HepG2 (cell line): ENCODE measurements around the gene TNFRSF18. TPM values are rescaled to one million over a fixed set of nuclear protein-coding genes. Genes with fewer than 3 reads are reported as not detected.

Source experiments
- AGO2 ChIP-seq: fragments of 200-400 bp; formaldehyde crosslinking; optimal IDR thresholded peaks from 2 replicates; pipeline ENCODE3; 2017; ENCODE audit warnings: mild to moderate bottlenecking, low read depth, low read length, moderate library complexity
- GMEB2 ChIP-seq: IDR thresholded peaks from 2 replicates; pipeline ENCODE4 v1.6.1; 2016; ENCODE audit warnings: missing biosample characterization, missing genetic modification reagents, low read depth
- GPBP1L1 ChIP-seq: sonication (generic); formaldehyde crosslinking; IDR thresholded peaks from 2 replicates; pipeline ENCODE4 v1.5.0; 2020; ENCODE audit warnings: mild to moderate bottlenecking, missing genetic modification reagents
- GTF2F1 ChIP-seq: fragments of 150-350 bp; IDR thresholded peaks from 2 replicates; pipeline ENCODE4 v1.6.1; 2014; ENCODE audit warnings: low read length
- HNF1A ChIP-seq, 2 experiments: sonication (generic) in 1 of 2; formaldehyde crosslinking in 1 of 2; IDR thresholded peaks; 2 replicates each; pipeline versions ENCODE4 v1.4.0 to v1.6.1; 2016 to 2020; ENCODE audit warnings: borderline replicate concordance in 1 of 2, low read depth in 1 of 2, mild to moderate bottlenecking in 1 of 2, missing genetic modification reagents in 1 of 2
- MIER3 ChIP-seq: IDR thresholded peaks from 2 replicates; pipeline ENCODE4 v1.6.1; 2016; ENCODE audit warnings: missing compliant biosample characterization, borderline replicate concordance
- NRL ChIP-seq: sonication (generic); formaldehyde crosslinking; IDR thresholded peaks from 2 replicates; pipeline ENCODE4 v1.5.0; 2020; ENCODE audit warnings: missing genetic modification reagents, mild to moderate bottlenecking, moderate library complexity, borderline replicate concordance
- ZBTB33 ChIP-seq: sonication (generic); formaldehyde crosslinking; IDR thresholded peaks from 2 replicates; pipeline ENCODE4 v1.4.0; 2020; ENCODE audit warnings: missing genetic modification reagents
- ZBTB7A ChIP-seq: sonication (generic); formaldehyde crosslinking; IDR thresholded peaks from 2 replicates; pipeline ENCODE4 v1.8.0; 2022; ENCODE audit warnings: mild to moderate bottlenecking, missing genetic modification reagents
- ZNF331 ChIP-seq: sonication (generic); formaldehyde crosslinking; IDR thresholded peaks from 2 replicates; pipeline ENCODE4 v1.4.0; 2020; ENCODE audit warnings: missing genetic modification reagents
- ZNF362 ChIP-seq: sonication (generic); formaldehyde crosslinking; IDR thresholded peaks from 2 replicates; pipeline ENCODE4 v1.4.0; 2020; ENCODE audit warnings: missing genetic modification reagents, mild to moderate bottlenecking, borderline replicate concordance
- ZNF724P ChIP-seq: sonication (generic); formaldehyde crosslinking; IDR thresholded peaks from 2 replicates; pipeline ENCODE4 v1.8.0; 2022; ENCODE audit warnings: missing genetic modification reagents, borderline replicate concordance
- polyA plus RNA-seq, 8 experiments: library from polyadenylated mRNA; depleted of rRNA in 3 of 8; stranded (reverse) in 7 of 8; unstranded in 1 of 8; fragments of >200 nt; fragmentation: Illumina TruSeq in 4 of 8; extraction: Trizol in 4 of 8; gene quantifications; 2 replicates each; pipeline versions ENCODE4 v1.2.1 to v1.2.3, GENCODE V29; 2011 to 2016; ENCODE audit warnings: low read depth in 4 of 8, missing spikeins in 1 of 8, mixed read lengths in 1 of 8; ENCODE audit not compliant: insufficient read depth in 1 of 8
- total RNA-seq, 5 experiments: library from RNA; depleted of rRNA; stranded (reverse); fragments of >200 nt; fragmentation: Illumina TruSeq; extraction: Trizol; gene quantifications; 2 replicates each; pipeline ENCODE4 v1.2.3, GENCODE V29; 2016; ENCODE audit warnings: low read depth in 1 of 5

The TNFRSF18 gene
- total and polyA plus RNA-seq, 2 of the 13 experiments (the other 11 are each of a cell fraction or from before 2014, with no cell fraction given), result not detected

GRCh38 chr1:1232796-1233566 lies 26.6 kb upstream of the TNFRSF18 start (continued):
- TF ChIP-seq AGO2 (peak; percentile 71), GPBP1L1 (CRISPR knock-in tag) (no peak), ZNF331 (CRISPR knock-in tag) (no peak), ZNF362 (no peak), MIER3 (CRISPR knock-in tag) (no peak), ZNF724P (CRISPR knock-in tag) (no peak), NRL (CRISPR knock-in tag) (peak; percentile 34; the same call in 1 of the 2 replicates), ZBTB7A (no peak), GMEB2 (CRISPR knock-in tag) (no peak), HNF1A (IDR thresholded peaks at IDR 0.05; ENCODE audit: low read depth) (no peak), HNF1A (CRISPR knock-in tag; IDR thresholded peaks at IDR 0.05; ENCODE audit: borderline replicate concordance) (no peak), GTF2F1 (no peak), ZBTB33 (CRISPR knock-in tag) (peak; percentile 53; the same call in 1 of the 2 replicates)
